ENCODE measurements around the gene OTOP3. TPM values are rescaled to one million over a fixed set of nuclear protein-coding genes. Genes with fewer than 3 reads are reported as not detected.

The OTOP3 gene
- total and polyA plus RNA-seq, 2 experiments from 2014 or later: not detected

- no peak overlapping the region for H3K27ac ChIP-seq
- peaks cover under 1% of the 10 kb centered on the region for H3K4me1 ChIP-seq (ENCODE audit: low read depth)
- H3K36me3 ChIP-seq: no peaks in the 10 kb centered on the region
- H3K27me3 ChIP-seq: no peaks in the 10 kb centered on the region
- H3K4me3 ChIP-seq: no peak overlapping the region
- TF ChIP-seq CTCF (IDR thresholded peaks at IDR 0.05; ENCODE audit: low read depth, low read length): no peak
- H3K9me3 ChIP-seq (ENCODE audit: low read depth): no peaks in the 10 kb centered on the region
- no peak for DNase-seq (ENCODE audit: low read depth in 1 of 2, low spot score in 1 of 2)
Measured at GRCh38 chr17:74916136-74916850, 19.4 kb upstream of the OTOP3 start.

- TF ChIP-seq CTCF (IDR thresholded peaks at IDR 0.05; ENCODE audit: low read depth, low read length): no peak
- DNase-seq (ENCODE audit: low read depth in 1 of 2, low spot score in 1 of 2): no peak
- no peaks in the 10 kb centered on the region for H3K27me3 ChIP-seq
Measured at GRCh38 chr17:74916851-74917199, 18.9 kb upstream of the OTOP3 start.

GRCh38 chr17:74917430-74917829 lies 18.3 kb upstream of the OTOP3 start:
- Histone ChIP-seq H3K36me3 (no peaks in the 10 kb centered on the region), H3K4me3 (no peak overlapping the region), H3K27me3 (peaks cover 3% of the 10 kb centered on the region), H3K9me3 (ENCODE audit: low read depth) (no peaks in the 10 kb centered on the region), H3K4me1 (ENCODE audit: low read depth) (peaks cover 4% of the 10 kb centered on the region), H3K27ac (no peak overlapping the region)
- no peak for TF ChIP-seq CTCF (IDR thresholded peaks at IDR 0.05; ENCODE audit: low read depth, low read length)
- DNase-seq (ENCODE audit: low read depth in 1 of 2, low spot score in 1 of 2): no peak

More at GRCh38 chr17:74916851-74917199, 18.9 kb upstream of the OTOP3 start:
- no peak overlapping the region for H3K4me3 ChIP-seq
- H3K27ac ChIP-seq: no peak overlapping the region
- H3K4me1 ChIP-seq (ENCODE audit: low read depth): peaks cover 4% of the 10 kb centered on the region
- H3K9me3 ChIP-seq (ENCODE audit: low read depth): no peaks in the 10 kb centered on the region
- no peaks in the 10 kb centered on the region for H3K36me3 ChIP-seq

- no peak for TF ChIP-seq CTCF (IDR thresholded peaks at IDR 0.05; ENCODE audit: low read depth, low read length)
- no peaks in the 10 kb centered on the region for H3K36me3 ChIP-seq
- H3K27ac ChIP-seq: no peak overlapping the region
- no peak for DNase-seq (ENCODE audit: low read depth in 1 of 2, low spot score in 1 of 2)
- H3K27me3 ChIP-seq: peaks cover 16% of the 10 kb centered on the region
- H3K4me1 ChIP-seq (ENCODE audit: low read depth): peaks cover 4% of the 10 kb centered on the region
- H3K9me3 ChIP-seq (ENCODE audit: low read depth): no peaks in the 10 kb centered on the region
- no peak overlapping the region for H3K4me3 ChIP-seq
Measured at GRCh38 chr17:74918906-74919305, 16.8 kb upstream of the OTOP3 start.

- Histone ChIP-seq H3K36me3 (no peaks in the 10 kb centered on the region), H3K4me1 (ENCODE audit: low read depth) (peaks cover 4% of the 10 kb centered on the region), H3K27me3 (peaks cover 23% of the 10 kb centered on the region), H3K27ac (no peak overlapping the region), H3K9me3 (ENCODE audit: low read depth) (no peaks in the 10 kb centered on the region), H3K4me3 (no peak overlapping the region)
- DNase-seq (ENCODE audit: low read depth in 1 of 2, low spot score in 1 of 2): peak; percentile 30 to 41
- TF ChIP-seq CTCF (IDR thresholded peaks at IDR 0.05; ENCODE audit: low read depth, low read length): peak; percentile 38
Measured at GRCh38 chr17:74919440-74920305, 16.0 kb upstream of the OTOP3 start.
